Measurements from ENCODE around the gene LDLRAD4. TPM values are rescaled to one million over a fixed set of nuclear protein-coding genes. Genes with fewer than 3 reads are reported as not detected.

LDLRAD4 gene
- total and polyA plus RNA-seq, 9 of the 15 experiments (the other 6 are each of a cell fraction or from before 2014, with no cell fraction given) = 0.01 TPM; not detected in 8

- no peak for TF ChIP-seq SMAD2 (IDR thresholded peaks at IDR 0.05; ENCODE audit: low read depth, low read length)
- no peak for TF ChIP-seq POLR2A (conservative IDR thresholded peaks at IDR 0.05)
- no peak for TF ChIP-seq ARID3B (CRISPR knock-in tag; IDR thresholded peaks at IDR 0.05; ENCODE audit: borderline replicate concordance)
- TF ChIP-seq THRB (CRISPR knock-in tag; conservative IDR thresholded peaks at IDR 0.05) = no peak
- no peak for TF ChIP-seq NONO (IDR thresholded peaks at IDR 0.05; ENCODE audit: low read depth in 2 of 2, low read length in 1 of 2)
- no peak for TF ChIP-seq ZFP1 (CRISPR knock-in tag; IDR thresholded peaks at IDR 0.05)
Observed at GRCh38 chr18:13392899-13393298, 174.3 kb downstream of the LDLRAD4 start (continued).

DNA sequence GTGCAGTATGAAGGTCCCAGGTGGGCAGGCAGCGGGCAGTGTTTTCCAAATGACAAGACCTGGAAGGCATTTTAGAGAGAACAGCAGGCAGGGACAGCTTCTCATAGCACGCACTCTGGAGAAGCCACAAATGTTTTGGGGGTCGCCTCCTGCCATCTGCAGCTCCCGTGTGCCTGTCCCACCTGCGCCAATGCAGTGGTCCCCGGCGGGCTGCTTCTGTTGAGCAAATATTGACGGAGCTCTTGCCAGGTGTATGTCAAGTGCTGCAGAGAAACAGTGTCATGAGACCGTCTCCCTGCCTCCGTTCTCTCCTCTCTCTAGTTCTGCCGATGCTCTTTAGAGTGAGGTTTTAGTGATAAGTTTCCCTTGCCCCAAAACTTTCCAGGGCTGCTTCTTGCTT is 174.8 kb downstream of the LDLRAD4 start:
- Histone ChIP-seq H2AFZ (ENCODE audit: low read depth, low read length) (no peak overlapping the region), H3K4me3 (no peak overlapping the region), H3K9ac (ENCODE audit: insufficient read depth in 1 of 2, low read depth in 2 of 2, low read length in 2 of 2) (no peak overlapping the region), H3K79me2 (ENCODE audit: control insufficient read depth, insufficient read depth, low read length) (no peaks in the 10 kb centered on the region), H3K27me3 (ENCODE audit: control insufficient read depth in 2 of 2, insufficient read depth in 2 of 2, low read length in 2 of 2) (peaks cover 3 to 29% of the 10 kb centered on the region in 2 experiments; a peak in 2 of 5 replicates), H4K20me1 (replicated peaks; ENCODE audit: control insufficient read depth, insufficient read depth, low read length) (no peaks in the 10 kb centered on the region), H3K4me1 (replicated peaks in 1 of 2; ENCODE audit: control insufficient read depth in 2 of 2, insufficient read depth in 2 of 2, low read length in 2 of 2) (no peaks in the 10 kb centered on the region), H3K9me1 (ENCODE audit: control insufficient read depth, insufficient read depth, low read length) (no peaks in the 10 kb centered on the region), H3K9me3 (replicated peaks; ENCODE audit: control insufficient read depth, insufficient read depth, low read depth, low read length) (no peaks in the 10 kb centered on the region), H3K27ac (ENCODE audit: extremely low read depth, low read depth, low read length) (no peak overlapping the region), H3K4me2 (ENCODE audit: insufficient read depth, low read length) (no peak overlapping the region), H3K36me3 (ENCODE audit: control insufficient read depth, insufficient read depth, low read length) (no peaks in the 10 kb centered on the region)
- in situ Hi-C loops (cut with MboI) = no loop called here
- ChIA-PET CTCF (ENCODE audit: low intra/inter-chr PET ratio) (no interaction called here), POLR2A (interaction anchor here (1.0 kb wide), 1 partner anchor 9 kb away, joined by 4 read pairs; no protein-coding TSS in a partner anchor)
- intact Hi-C loops (cut with micrococcal nuclease) = no loop called here
- DNase-seq (ENCODE audit: extremely low read depth in 1 of 4, low spot score in 3 of 4) (no peak), ATAC-seq (no peak), FAIRE-seq (no peak)
- BruUV-seq (replicated peaks) = no TSS peak
- 4% methylated on average over 11 of the region's 11 CpGs for WGBS (ENCODE audit: insufficient coverage, low coverage, missing lambda C conversion rate)
- no peak for TF ChIP-seq IRF2 (CRISPR knock-in tag; IDR thresholded peaks at IDR 0.05)
- TF ChIP-seq RAD21 (CRISPR knock-in tag; conservative IDR thresholded peaks at IDR 0.05 in 1 of 2, IDR thresholded peaks at IDR 0.05 in 1 of 2) = no peak
- TF ChIP-seq NR2C2 (CRISPR knock-in tag; IDR thresholded peaks at IDR 0.05) = no peak
- no peak for TF ChIP-seq NR2C2 (tag; IDR thresholded peaks at IDR 0.05)
- TF ChIP-seq MEF2A (IDR thresholded peaks at IDR 0.05; ENCODE audit: control insufficient read depth, low read depth, low read length) = no peak
- TF ChIP-seq, protein P1, sequence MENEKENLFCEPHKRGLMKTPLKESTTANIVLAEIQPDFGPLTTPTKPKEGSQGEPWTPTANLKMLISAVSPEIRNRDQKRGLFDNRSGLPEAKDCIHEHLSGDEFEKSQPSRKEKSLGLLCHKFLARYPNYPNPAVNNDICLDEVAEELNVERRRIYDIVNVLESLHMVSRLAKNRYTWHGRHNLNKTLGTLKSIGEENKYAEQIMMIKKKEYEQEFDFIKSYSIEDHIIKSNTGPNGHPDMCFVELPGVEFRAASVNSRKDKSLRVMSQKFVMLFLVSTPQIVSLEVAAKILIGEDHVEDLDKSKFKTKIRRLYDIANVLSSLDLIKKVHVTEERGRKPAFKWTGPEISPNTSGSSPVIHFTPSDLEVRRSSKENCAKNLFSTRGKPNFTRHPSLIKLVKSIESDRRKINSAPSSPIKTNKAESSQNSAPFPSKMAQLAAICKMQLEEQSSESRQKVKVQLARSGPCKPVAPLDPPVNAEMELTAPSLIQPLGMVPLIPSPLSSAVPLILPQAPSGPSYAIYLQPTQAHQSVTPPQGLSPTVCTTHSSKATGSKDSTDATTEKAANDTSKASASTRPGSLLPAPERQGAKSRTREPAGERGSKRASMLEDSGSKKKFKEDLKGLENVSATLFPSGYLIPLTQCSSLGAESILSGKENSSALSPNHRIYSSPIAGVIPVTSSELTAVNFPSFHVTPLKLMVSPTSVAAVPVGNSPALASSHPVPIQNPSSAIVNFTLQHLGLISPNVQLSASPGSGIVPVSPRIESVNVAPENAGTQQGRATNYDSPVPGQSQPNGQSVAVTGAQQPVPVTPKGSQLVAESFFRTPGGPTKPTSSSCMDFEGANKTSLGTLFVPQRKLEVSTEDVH (IDR thresholded peaks at IDR 0.05; ENCODE audit: low read depth, partially characterized antibody) = no peak
- TF ChIP-seq, protein P2, sequence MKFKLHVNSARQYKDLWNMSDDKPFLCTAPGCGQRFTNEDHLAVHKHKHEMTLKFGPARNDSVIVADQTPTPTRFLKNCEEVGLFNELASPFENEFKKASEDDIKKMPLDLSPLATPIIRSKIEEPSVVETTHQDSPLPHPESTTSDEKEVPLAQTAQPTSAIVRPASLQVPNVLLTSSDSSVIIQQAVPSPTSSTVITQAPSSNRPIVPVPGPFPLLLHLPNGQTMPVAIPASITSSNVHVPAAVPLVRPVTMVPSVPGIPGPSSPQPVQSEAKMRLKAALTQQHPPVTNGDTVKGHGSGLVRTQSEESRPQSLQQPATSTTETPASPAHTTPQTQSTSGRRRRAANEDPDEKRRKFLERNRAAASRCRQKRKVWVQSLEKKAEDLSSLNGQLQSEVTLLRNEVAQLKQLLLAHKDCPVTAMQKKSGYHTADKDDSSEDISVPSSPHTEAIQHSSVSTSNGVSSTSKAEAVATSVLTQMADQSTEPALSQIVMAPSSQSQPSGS (CRISPR knock-in tag; IDR thresholded peaks at IDR 0.05) = no peak
- no peak for TF ChIP-seq NFE2L1 (tag; IDR thresholded peaks at IDR 0.05; ENCODE audit: borderline replicate concordance, low read depth)

Measured in K562 (cell line).